ENCODE measurements around the gene ABRACL. TPM values are rescaled to one million over a fixed set of nuclear protein-coding genes. Genes with fewer than 3 reads are reported as not detected.
A peak's percentile ranks its signal among the peaks of the same experiment; 100 is the strongest.

ABRACL gene
- total RNA-seq, 6 donors from 2014 or later, result 10.3 to 40.8 (median 28.9) TPM

GRCh38 chr6:138986578-138986977, 42.0 kb upstream of the ABRACL start:
- Histone ChIP-seq H3K9me3 (no peaks in the 10 kb centered on the region), H3K4me3 (peak overlapping the region in 3 of 4 donors; percentile 72 to 97 (median 95)), H3K27me3 (no peaks in the 10 kb centered on the region), H3K27ac (peak overlapping the region in 1 of 4 donors; percentile 98), H3K4me1 (peaks cover 26 to 44% (median 34%) of the 10 kb centered on the region in 4 donors), H3K36me3 (no peaks in the 10 kb centered on the region)
- 3 to 9% methylated on average over 3 of the region's 3 CpGs for WGBS, 2 donors
- DNase-seq, result no peak
- no peak for ATAC-seq (ENCODE audit: low FRiP score in 2 of 2)
- no peak for TF ChIP-seq EP300 (IDR thresholded peaks at IDR 0.05)
- TF ChIP-seq CTCF (IDR thresholded peaks at IDR 0.05), result no peak
- no peak for TF ChIP-seq POLR2A (IDR thresholded peaks at IDR 0.05)
- no peak for TF ChIP-seq POLR2AphosphoS5 (IDR thresholded peaks at IDR 0.05)

- Histone ChIP-seq H3K36me3 (no peaks in the 10 kb centered on the region), H3K4me3 (peak overlapping the region; percentile 72 to 97 (median 96)), H3K27me3 (no peaks in the 10 kb centered on the region), H3K4me1 (peaks cover 26 to 42% (median 34%) of the 10 kb centered on the region in 4 donors), H3K27ac (peak overlapping the region; percentile 89 to 98 (median 94)), H3K9me3 (no peaks in the 10 kb centered on the region)
- peak in 1 of 2 donors; percentile 0 for ATAC-seq (ENCODE audit: low FRiP score in 2 of 2)
- DNase-seq, result no peak
- 1 to 3% methylated on average over 4 to 22 of the region's 35 CpGs for WGBS, 2 donors
- TF ChIP-seq POLR2AphosphoS5 (IDR thresholded peaks at IDR 0.05), result no peak
- no peak for TF ChIP-seq POLR2A (IDR thresholded peaks at IDR 0.05)
- TF ChIP-seq CTCF (IDR thresholded peaks at IDR 0.05), result no peak
- no peak for TF ChIP-seq EP300 (IDR thresholded peaks at IDR 0.05)
Observed at GRCh38 chr6:138987080-138987642, 41.4 kb upstream of the ABRACL start.

GRCh38 chr6:138987643-138988468, 40.7 kb upstream of the ABRACL start, which contains the start of gene REPS1:
Gene REPS1 (minus strand): TSS chr6:138988253. CDS start chr6:138987682, 571 bp downstream.
- peaks cover 25 to 39% (median 31%) of the 10 kb centered on the region in 4 donors for H3K4me1 ChIP-seq
- DNase-seq, result peak; percentile 93 to 99
- peak; percentile 97 to 99 for ATAC-seq (ENCODE audit: low FRiP score in 2 of 2)
- peak; percentile 73 to 78 for TF ChIP-seq POLR2AphosphoS5 (IDR thresholded peaks at IDR 0.05)
- TF ChIP-seq POLR2A (IDR thresholded peaks at IDR 0.05), result peak in 3 of 4 donors; percentile 57 to 86 (median 84)
- no peak for TF ChIP-seq EP300 (IDR thresholded peaks at IDR 0.05)
- peak; percentile 96 to 98 (median 98) for TF ChIP-seq CTCF (IDR thresholded peaks at IDR 0.05)
- 0 to 1% methylated on average over 43 to 89 of the region's 105 CpGs for WGBS, 2 donors
- H3K9me3 ChIP-seq, result no peaks in the 10 kb centered on the region
- peak within 1 kb of the TSS; percentile 89 to 98 (median 94) for H3K27ac ChIP-seq
- H3K27me3 ChIP-seq, result no peaks in the 10 kb centered on the region
- no peaks in the 10 kb centered on the region for H3K36me3 ChIP-seq
- peak within 1 kb of the TSS; percentile 72 to 97 (median 96) for H3K4me3 ChIP-seq

- no peaks in the 10 kb centered on the region for H3K27me3 ChIP-seq
- peaks cover 20 to 39% (median 25%) of the 10 kb centered on the region in 4 donors for H3K4me1 ChIP-seq
- peak overlapping the region; percentile 89 to 98 (median 94) for H3K27ac ChIP-seq
- H3K36me3 ChIP-seq, result no peaks in the 10 kb centered on the region
- ATAC-seq (ENCODE audit: low FRiP score in 2 of 2), result peak in 1 of 2 donors; percentile 2
- peak overlapping the region; percentile 72 to 97 (median 96) for H3K4me3 ChIP-seq
- no peaks in the 10 kb centered on the region for H3K9me3 ChIP-seq
- TF ChIP-seq CTCF (IDR thresholded peaks at IDR 0.05), result peak in 1 of 6 experiments; percentile 19
- TF ChIP-seq POLR2AphosphoS5 (IDR thresholded peaks at IDR 0.05), result no peak
- TF ChIP-seq EP300 (IDR thresholded peaks at IDR 0.05), result no peak
- TF ChIP-seq POLR2A (IDR thresholded peaks at IDR 0.05), result no peak
- WGBS, 2 donors, result 6 to 7% methylated on average over 11 of the region's 11 CpGs
- DNase-seq, result no peak
Observed at GRCh38 chr6:138988469-138988834, 40.1 kb upstream of the ABRACL start.

Measured in upper lobe of left lung (tissue), 6 donors.